KMS-11 (cell line): Measurements from ENCODE around the gene PRSS21.

Experiments
- H2AFZ ChIP-seq: fragments of 200-600 bp; sonication (generic); 2 replicates; pipeline ENCODE4 v1.6.1; 2016; ENCODE audit warnings: antibody characterized with exemption, mixed run types, low read depth
- H3K27ac ChIP-seq: fragments of 200-600 bp; sonication (generic); 2 replicates; pipeline ENCODE4 v1.6.1; 2016; ENCODE audit warnings: mild to moderate bottlenecking, mixed run types
- H3K27me3 ChIP-seq: fragments of 200-600 bp; sonication (generic); 2 replicates; pipeline ENCODE4 v1.6.1; 2017; ENCODE audit warnings: mild to moderate bottlenecking, low read depth, mixed run types, moderate library complexity; ENCODE audit not compliant: insufficient read depth
- H3K36me3 ChIP-seq: fragments of 200-600 bp; sonication (generic); 2 replicates; pipeline ENCODE4 v1.6.1; 2017; ENCODE audit warnings: mild to moderate bottlenecking, mixed run types; ENCODE audit not compliant: insufficient read depth
- H3K4me1 ChIP-seq: fragments of 200-600 bp; sonication (generic); 2 replicates; pipeline ENCODE4 v1.6.1; 2016; ENCODE audit warnings: mild to moderate bottlenecking, low read depth, mixed run types; ENCODE audit not compliant: poor library complexity, severe bottlenecking
- H3K4me2 ChIP-seq: fragments of 200-600 bp; sonication (generic); 2 replicates; pipeline ENCODE4 v1.7.0; 2016; ENCODE audit warnings: mild to moderate bottlenecking, mixed run types
- H3K4me3 ChIP-seq: fragments of 200-600 bp; sonication (generic); IDR thresholded peaks from 2 replicates; pipeline ENCODE4 v1.6.1; 2017; ENCODE audit warnings: low read depth, low read length, mixed read lengths; ENCODE audit not compliant: insufficient read depth
- H3K79me2 ChIP-seq: fragments of 200-600 bp; sonication (generic); 2 replicates; pipeline ENCODE4 v1.6.1; 2016; ENCODE audit warnings: low read depth, mixed run types; ENCODE audit not compliant: insufficient read depth
- H3K9ac ChIP-seq: fragments of 200-600 bp; sonication (generic); 2 replicates; pipeline ENCODE4 v1.6.1; 2016; ENCODE audit warnings: mild to moderate bottlenecking, mixed run types
- H4K20me1 ChIP-seq: fragments of 200-600 bp; sonication (generic); 2 replicates; pipeline ENCODE4 v1.6.1; 2016; ENCODE audit warnings: mild to moderate bottlenecking, mixed run types; ENCODE audit not compliant: insufficient read depth
- TF ChIP-seq, protein P1 (sequence below): fragments of 200-600 bp; sonication (generic); conservative IDR thresholded peaks from 2 replicates; pipeline ENCODE4 v1.6.1; 2017; ENCODE audit warnings: low read depth, mild to moderate bottlenecking, antibody characterized with exemption, low read length, moderate library complexity, mixed read lengths

Gene PRSS21

DNA sequence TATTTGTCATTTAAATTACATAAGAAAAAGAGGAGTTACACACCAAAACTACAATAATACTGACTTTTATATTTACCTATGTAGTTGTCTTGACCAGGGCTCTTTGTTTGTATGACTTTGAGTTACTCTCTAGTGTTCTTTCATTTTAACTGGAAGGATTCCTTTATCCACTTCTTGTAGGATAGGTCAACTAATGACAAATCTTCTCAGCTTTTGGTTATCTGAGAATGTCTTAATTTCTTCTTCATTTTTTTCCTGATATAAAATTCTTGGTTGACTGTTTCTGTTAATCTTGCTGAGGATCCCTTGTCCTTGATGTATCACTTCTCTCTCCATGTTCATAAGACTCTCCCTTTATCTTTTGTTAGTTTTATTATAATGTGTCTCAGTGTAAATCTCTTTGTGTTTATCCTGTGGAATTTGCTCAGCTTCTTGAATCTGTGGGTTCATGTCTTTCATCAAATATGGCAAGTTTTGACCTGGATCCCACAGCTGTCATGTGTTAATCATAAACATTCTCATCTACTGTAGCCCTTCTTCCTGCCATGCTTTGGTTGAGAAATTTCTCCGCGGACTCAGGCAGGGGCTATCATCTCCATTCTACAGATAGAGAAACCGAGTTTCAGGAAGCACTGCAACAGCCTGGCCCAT is 13.4 kb upstream of the PRSS21 start:
- TF ChIP-seq, protein P1, sequence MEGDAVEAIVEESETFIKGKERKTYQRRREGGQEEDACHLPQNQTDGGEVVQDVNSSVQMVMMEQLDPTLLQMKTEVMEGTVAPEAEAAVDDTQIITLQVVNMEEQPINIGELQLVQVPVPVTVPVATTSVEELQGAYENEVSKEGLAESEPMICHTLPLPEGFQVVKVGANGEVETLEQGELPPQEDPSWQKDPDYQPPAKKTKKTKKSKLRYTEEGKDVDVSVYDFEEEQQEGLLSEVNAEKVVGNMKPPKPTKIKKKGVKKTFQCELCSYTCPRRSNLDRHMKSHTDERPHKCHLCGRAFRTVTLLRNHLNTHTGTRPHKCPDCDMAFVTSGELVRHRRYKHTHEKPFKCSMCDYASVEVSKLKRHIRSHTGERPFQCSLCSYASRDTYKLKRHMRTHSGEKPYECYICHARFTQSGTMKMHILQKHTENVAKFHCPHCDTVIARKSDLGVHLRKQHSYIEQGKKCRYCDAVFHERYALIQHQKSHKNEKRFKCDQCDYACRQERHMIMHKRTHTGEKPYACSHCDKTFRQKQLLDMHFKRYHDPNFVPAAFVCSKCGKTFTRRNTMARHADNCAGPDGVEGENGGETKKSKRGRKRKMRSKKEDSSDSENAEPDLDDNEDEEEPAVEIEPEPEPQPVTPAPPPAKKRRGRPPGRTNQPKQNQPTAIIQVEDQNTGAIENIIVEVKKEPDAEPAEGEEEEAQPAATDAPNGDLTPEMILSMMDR, result no peak
- Histone ChIP-seq H4K20me1 (no peaks in the 10 kb centered on the region), H3K4me3 (no peak overlapping the region), H3K27me3 (peaks cover 75% of the 10 kb centered on the region), H3K79me2 (no peaks in the 10 kb centered on the region), H3K27ac (no peak overlapping the region), H3K4me2 (no peak overlapping the region), H2AFZ (no peak overlapping the region), H3K4me1 (no peaks in the 10 kb centered on the region), H3K36me3 (no peaks in the 10 kb centered on the region), H3K9ac (no peak overlapping the region)

DNA sequence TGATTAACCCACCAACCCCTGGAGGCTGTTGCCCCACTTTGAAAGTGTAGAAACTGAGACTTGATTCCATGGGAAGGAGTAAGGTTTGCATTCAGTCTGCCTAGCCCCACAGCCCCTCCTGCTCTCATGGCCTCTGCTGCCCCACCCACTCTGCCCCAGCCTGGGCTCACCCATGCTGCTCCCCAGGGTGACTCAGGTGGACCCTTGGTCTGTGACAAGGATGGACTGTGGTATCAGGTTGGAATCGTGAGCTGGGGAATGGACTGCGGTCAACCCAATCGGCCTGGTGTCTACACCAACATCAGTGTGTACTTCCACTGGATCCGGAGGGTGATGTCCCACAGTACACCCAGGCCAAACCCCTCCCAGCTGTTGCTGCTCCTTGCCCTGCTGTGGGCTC is 12.3 kb upstream of the PRSS21 start:
- H3K27me3 ChIP-seq, result peaks cover 82% of the 10 kb centered on the region
- TF ChIP-seq, protein P1, result no peak
- no peaks in the 10 kb centered on the region for H4K20me1 ChIP-seq
- H3K36me3 ChIP-seq, result no peaks in the 10 kb centered on the region
- H2AFZ ChIP-seq, result no peak overlapping the region
- no peaks in the 10 kb centered on the region for H3K79me2 ChIP-seq
- no peak overlapping the region for H3K27ac ChIP-seq
- no peak overlapping the region for H3K4me3 ChIP-seq
- H3K4me1 ChIP-seq, result no peaks in the 10 kb centered on the region
- no peak overlapping the region for H3K4me2 ChIP-seq
- no peak overlapping the region for H3K9ac ChIP-seq

DNA sequence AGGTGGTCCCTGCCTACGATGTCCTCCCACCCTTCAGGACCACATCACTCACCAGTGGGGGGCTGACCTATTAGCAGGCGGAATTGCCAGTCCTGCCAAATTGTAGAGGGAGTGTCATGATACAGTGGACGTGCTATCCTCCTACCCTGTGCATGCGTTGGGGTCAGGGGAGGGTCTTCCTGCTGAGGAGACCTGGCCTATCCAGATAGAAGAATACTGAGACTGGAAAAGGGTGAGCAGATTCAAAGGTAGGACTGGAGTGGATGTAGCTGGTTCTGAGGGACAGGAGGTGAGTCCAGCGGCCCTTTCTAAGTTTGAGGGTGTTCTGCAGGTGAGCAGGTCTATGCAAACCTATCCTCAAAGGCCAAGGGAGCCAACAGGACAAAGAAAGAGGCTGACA is 10.8 kb upstream of the PRSS21 start:
- no peak overlapping the region for H3K9ac ChIP-seq
- H3K36me3 ChIP-seq, result no peaks in the 10 kb centered on the region
- no peak overlapping the region for H3K4me2 ChIP-seq
- H3K27me3 ChIP-seq, result peaks cover 85% of the 10 kb centered on the region
- no peak overlapping the region for H2AFZ ChIP-seq
- H3K79me2 ChIP-seq, result no peaks in the 10 kb centered on the region
- no peaks in the 10 kb centered on the region for H4K20me1 ChIP-seq
- no peak overlapping the region for H3K4me3 ChIP-seq
- TF ChIP-seq, protein P1, result no peak
- H3K27ac ChIP-seq, result no peak overlapping the region
- no peaks in the 10 kb centered on the region for H3K4me1 ChIP-seq

DNA sequence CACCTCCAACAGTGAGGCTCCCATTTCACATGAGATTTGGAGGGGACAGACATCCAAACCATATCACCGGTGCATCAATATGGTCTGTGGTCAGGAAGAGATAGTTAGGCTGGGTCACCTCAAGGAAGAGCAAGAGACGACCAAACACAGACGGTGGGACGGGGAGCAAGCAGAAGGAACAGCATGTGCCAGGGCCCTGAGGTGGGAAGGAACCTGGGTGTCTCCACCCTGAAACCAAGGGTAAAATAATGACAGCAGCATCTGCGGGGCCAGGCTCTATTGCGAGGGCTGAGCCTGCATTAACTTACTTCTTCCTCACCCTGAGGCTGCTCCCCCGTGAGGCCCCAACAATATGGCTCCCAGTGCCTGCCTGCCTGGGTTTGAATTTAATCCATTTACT is 8.9 kb upstream of the PRSS21 start:
- TF ChIP-seq, protein P1, result no peak
- Histone ChIP-seq H3K4me1 (no peaks in the 10 kb centered on the region), H3K27me3 (peaks cover 99% of the 10 kb centered on the region), H4K20me1 (no peaks in the 10 kb centered on the region), H3K36me3 (no peaks in the 10 kb centered on the region), H3K4me3 (no peak overlapping the region), H3K79me2 (no peaks in the 10 kb centered on the region), H2AFZ (no peak overlapping the region), H3K9ac (no peak overlapping the region), H3K27ac (no peak overlapping the region), H3K4me2 (no peak overlapping the region)
